ENCODE data around the gene TRAPPC14. TPM values are rescaled to one million over a fixed set of nuclear protein-coding genes. Genes with fewer than 3 reads are reported as not detected.

TRAPPC14 gene
- 9.7 and 15.7 TPM in 2 replicates for total RNA-seq

GRCh38 chr7:100158229-100159098 lies at the start of gene TRAPPC14:
TSS of gene TRAPPC14 (minus strand) at chr7:100158723. CDS start at chr7:100158499, 224 bp downstream.

GRCh38 chr7:100177045-100178001 lies 18.8 kb upstream of the TRAPPC14 start, which contains the start of the genes GPC2 and STAG3:
TSS of gene GPC2 (minus strand) at chr7:100177381. CDS start at chr7:100177199, 182 bp downstream.
TSS of gene STAG3 (plus strand) at chr7:100177918. CDS start at chr7:100180557, 2,639 bp downstream.

GRCh38 chr7:100148559-100149328 lies 9.8 kb downstream of the TRAPPC14 start, which contains the start of gene LAMTOR4:
TSS of gene LAMTOR4 (plus strand) at chr7:100148918. CDS start at chr7:100148973, 55 bp downstream.

GRCh38 chr7:100126931-100127865 lies 31.3 kb downstream of the TRAPPC14 start, which contains the start of gene MBLAC1:
TSS of gene MBLAC1 (plus strand) at chr7:100126967. CDS start at chr7:100127396, 429 bp downstream.

GRCh38 chr7:100119072-100119969 lies 39.2 kb downstream of the TRAPPC14 start, which contains the start of the genes CNPY4 and TAF6:
TSS of gene CNPY4 (plus strand) at chr7:100119634. CDS start at chr7:100119745, 111 bp downstream.
TSS of gene TAF6 (minus strand) at chr7:100119358. CDS start at chr7:100114209, 5,149 bp downstream.

Other genes with a start within 250 kb of the TRAPPC14 start
- 19.8 and 22.2 TPM in 2 replicates for gene TRIM4, start 239.2 kb downstream of the TRAPPC14 start, total RNA-seq
- 0.19 TPM in 1 of 2 replicates, not detected in the other for gene GJC3, start 229.1 kb downstream of the TRAPPC14 start, total RNA-seq
- gene AZGP1, start 182.7 kb downstream of the TRAPPC14 start, total RNA-seq: not detected in 2 replicates
- gene ZKSCAN1, start 143.1 kb downstream of the TRAPPC14 start, total RNA-seq: 44.1 and 45.1 TPM in 2 replicates
- 6.9 and 9.1 TPM in 2 replicates for gene ZSCAN21, start 108.9 kb downstream of the TRAPPC14 start, total RNA-seq
- 38.5 and 46.6 TPM in 2 replicates for gene ZNF3, start 77.0 kb downstream of the TRAPPC14 start, total RNA-seq
- gene COPS6, start 69.8 kb downstream of the TRAPPC14 start, total RNA-seq: 84.9 and 85.6 TPM in 2 replicates
- gene MCM7, start 57.3 kb downstream of the TRAPPC14 start, total RNA-seq: 70.6 and 98.1 TPM in 2 replicates
- 20.8 and 21.2 TPM in 2 replicates for gene AP4M1, start 57.1 kb downstream of the TRAPPC14 start, total RNA-seq
- gene TAF6, start 39.4 kb downstream of the TRAPPC14 start, total RNA-seq: 39.1 and 41.2 TPM in 2 replicates
- gene CNPY4, start 39.1 kb downstream of the TRAPPC14 start, total RNA-seq: 28.1 and 28.4 TPM in 2 replicates
- 2.0 and 2.9 TPM in 2 replicates for gene MBLAC1, start 31.8 kb downstream of the TRAPPC14 start, total RNA-seq
- gene LAMTOR4, start 9.8 kb downstream of the TRAPPC14 start, total RNA-seq: 91.1 and 93.3 TPM in 2 replicates
- 0.96 and 0.98 TPM in 2 replicates for gene GAL3ST4, start 9.9 kb upstream of the TRAPPC14 start, total RNA-seq
- 5.3 and 6.5 TPM in 2 replicates for gene GPC2, start 18.7 kb upstream of the TRAPPC14 start, total RNA-seq
- gene STAG3, start 19.2 kb upstream of the TRAPPC14 start, total RNA-seq: 0.48 and 2.0 TPM in 2 replicates
- gene PVRIG, start 61.2 kb upstream of the TRAPPC14 start, total RNA-seq: not detected in 2 replicates
- gene SPDYE3, start 149.0 kb upstream of the TRAPPC14 start, total RNA-seq: not detected in 2 replicates
- 15.7 and 24.2 TPM in 2 replicates for gene PILRB, start 199.4 kb upstream of the TRAPPC14 start, total RNA-seq
- gene PILRA, start 214.8 kb upstream of the TRAPPC14 start, total RNA-seq: 0.38 and 0.65 TPM in 2 replicates